GM10847 (cell line): ENCODE measurements around the gene ADCY10.

Experiments
- POLR2A ChIP-seq: IDR thresholded peaks from 2 replicates; pipeline ENCODE4 v1.6.1; 2011; ENCODE audit not compliant: insufficient read length; ENCODE audit errors: extremely low read depth

ADCY10 gene

DNA sequence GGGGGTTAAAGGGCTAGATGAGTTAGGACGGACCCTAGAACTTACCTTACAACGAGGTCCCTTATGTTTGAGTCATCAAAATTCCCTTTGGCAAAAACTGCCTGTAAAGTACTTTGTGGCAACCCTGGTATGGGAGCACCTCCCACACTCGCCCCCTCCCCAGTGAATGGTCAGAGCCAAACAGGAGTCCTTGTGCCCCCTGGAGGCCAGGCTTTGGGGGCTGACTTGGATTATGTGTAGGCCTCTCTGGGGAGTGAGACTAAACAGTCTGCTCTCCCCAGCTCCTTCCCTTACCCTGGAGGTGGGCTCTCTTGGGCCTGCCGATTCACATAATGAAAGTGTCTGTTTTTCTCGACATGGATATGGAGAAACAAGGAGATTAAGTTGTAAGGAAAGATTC, 81.2 kb downstream of the ADCY10 start:
- no peak for TF ChIP-seq POLR2A

DNA sequence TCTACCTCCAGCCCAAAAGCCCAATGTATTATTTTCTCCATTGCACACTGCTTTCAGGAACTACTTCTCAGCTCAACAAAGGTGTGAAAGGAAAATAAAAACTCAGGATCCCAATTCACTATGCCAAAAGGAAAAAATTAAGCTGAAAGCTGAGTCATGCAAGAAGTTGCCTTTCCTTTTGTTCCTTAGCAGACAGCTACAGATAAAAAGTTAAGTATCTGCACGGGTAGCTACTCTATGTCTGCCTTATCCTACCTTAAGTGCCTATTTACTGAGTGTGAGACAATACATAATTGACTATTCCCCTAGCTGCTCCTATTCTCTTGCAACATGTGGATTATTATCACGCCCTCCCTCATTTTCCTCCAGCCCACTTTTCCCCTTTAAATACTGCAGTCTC, 84.1 kb downstream of the ADCY10 start:
- no peak for TF ChIP-seq POLR2A

DNA sequence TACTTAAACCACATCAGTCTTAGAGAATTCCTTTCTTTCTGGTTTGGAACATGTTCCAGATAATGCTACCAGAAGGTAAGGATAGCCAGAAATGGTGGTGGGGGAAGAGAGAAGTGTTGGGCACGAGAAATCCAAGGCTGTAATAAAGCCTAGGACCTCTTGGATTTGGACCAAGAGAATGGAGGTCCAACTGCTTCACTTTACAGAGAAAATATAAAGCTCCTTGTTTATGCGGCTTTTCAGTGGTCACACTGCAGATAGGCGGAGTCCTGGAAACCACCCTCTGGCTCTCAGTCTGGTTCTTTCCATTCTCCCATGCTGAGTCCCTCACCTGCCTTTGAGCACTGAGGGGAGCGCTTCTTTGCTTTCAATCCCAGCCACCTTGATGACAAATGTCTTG, 87.8 kb downstream of the ADCY10 start:
- no peak for TF ChIP-seq POLR2A

DNA sequence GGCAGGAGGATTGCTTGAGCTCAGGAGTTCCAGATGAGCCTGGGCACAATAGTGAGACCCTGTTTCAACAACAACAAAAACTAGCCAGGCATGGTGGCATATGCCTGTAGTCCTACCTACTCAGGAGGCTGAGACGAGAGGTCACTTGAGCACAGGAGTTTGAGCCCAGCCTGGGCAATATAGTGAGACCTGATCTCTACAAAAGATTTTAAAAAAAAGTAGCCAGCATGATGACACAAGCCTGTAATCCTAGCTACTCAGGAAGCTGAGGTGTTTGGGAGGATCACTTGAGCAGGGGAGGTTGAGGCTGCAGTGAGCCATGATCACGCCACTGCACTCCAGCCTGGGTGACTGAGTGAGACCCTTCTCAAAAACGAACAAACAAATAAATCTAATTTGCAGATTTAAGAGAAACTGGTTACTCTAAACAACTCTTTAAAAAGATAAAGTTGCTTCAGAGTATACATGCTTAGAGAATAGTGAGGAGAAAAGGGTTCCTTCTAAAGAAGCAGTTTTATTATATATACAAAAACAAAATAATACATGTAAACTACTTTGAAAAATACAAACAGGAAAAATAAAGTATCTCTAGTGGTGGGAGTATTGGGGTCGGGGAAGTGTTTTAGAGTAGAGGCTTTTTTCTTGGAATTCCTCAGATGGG, 88.4 kb downstream of the ADCY10 start:
- TF ChIP-seq POLR2A, result no peak

DNA sequence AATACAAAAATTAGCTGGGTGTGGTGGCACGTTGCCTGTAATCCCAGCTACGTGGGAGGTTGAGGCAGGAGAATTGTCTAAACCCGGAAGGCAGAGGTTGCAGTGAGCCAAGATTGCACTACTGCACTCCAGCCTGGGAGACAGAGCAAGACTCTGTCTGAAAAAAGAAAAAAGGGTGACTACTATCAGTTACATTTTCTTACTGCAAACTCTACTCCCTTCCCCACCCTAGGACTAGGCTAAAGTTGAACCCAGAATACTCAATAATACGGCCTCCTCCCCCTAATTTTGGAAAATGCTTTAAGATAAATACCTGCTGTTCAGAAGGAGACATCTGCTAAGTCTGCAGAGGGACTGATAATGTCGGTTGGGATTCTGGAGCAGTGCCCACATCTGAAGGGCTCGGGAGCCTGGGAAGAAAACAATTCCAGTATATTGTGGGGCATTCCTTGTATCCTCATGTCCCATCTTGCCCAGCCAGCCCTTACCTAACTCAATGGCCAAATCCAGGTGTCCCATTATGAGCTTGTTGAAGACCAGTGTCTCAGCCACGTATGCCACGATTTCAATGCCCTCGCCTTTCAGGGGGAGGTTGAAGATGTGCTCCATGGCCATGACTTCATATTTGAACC, 89.7 kb downstream of the ADCY10 start:
- TF ChIP-seq POLR2A, result no peak

DNA sequence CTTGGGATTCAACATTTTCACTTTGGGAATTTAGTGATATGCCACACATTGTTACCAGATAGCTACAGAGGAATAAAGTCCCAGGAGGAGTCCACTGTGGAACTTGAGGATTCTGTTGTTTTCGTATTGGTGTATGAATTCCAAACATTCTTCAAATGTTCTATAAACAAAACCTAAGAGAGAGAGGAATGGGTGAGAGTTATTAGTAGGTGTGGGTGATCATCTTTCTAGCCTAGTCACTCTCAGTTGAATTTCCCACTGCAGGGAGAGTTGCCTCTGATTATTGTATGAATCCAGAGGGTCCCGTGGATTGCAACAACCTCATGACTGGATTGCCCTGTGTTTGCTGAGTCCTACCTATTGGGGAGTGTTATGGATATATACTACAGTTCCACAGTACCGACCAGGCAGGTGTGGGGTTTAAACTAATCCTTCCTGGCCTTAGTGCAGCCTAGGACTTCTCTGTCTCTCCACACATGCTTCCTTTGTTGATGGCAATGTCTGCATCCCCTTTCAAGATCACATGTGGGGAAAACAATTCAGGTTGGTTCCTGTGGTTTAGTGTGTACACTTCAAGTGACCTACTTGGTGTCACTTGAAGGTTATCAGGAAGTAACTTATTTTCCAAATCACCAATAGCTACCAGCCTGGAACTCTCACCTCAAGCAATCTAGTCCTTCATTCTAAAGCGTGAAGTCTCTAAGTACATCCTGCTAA, 91.8 kb downstream of the ADCY10 start:
- no peak for TF ChIP-seq POLR2A

DNA sequence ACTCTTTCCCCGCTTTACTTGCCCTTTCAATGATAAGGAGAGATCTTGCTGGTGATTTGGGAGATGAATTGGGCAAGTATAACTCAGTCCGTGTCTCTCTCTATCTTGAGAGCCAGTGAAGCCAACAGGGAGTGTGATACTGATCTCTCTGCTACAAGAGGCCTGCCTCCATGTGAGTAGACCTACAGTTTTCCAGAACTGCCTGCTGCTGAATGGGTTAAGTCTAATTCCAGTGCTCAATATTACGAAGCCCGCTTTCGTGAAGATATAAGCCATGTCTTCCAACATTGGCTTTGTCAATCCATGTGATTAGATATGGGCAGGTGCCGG, 92.6 kb downstream of the ADCY10 start:
- no peak for TF ChIP-seq POLR2A

DNA sequence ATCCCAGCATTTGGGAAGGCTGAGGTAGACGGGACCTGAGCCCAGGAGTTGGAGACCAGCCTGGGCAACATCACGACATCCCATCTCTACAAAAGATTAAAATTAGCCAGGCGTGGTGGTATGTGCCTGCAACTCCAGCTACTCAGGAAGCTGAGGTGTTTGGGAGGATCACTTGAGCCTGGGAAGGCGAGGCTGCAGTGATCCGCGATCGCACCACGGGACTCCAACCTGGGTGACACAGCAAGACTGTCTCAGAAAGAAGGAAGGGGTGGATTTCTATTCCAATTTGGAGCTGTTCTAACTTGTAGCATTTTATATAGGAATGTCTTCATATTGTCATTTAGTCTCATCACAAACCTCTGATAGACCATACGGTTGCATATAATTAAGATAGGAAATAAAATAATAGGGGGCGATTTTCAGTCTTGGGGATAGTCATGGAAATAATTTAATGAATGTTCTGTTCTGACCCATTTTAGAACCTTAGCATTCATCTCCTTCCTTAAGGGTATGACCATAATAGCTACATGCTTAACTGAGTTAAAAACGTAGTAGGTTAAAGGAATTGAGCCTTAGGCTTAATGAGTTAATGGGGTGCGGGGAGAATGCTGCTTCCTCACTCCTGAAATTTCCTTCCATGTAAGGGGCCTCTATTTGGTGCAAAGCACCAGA, 93.1 kb downstream of the ADCY10 start:
- no peak for TF ChIP-seq POLR2A

DNA sequence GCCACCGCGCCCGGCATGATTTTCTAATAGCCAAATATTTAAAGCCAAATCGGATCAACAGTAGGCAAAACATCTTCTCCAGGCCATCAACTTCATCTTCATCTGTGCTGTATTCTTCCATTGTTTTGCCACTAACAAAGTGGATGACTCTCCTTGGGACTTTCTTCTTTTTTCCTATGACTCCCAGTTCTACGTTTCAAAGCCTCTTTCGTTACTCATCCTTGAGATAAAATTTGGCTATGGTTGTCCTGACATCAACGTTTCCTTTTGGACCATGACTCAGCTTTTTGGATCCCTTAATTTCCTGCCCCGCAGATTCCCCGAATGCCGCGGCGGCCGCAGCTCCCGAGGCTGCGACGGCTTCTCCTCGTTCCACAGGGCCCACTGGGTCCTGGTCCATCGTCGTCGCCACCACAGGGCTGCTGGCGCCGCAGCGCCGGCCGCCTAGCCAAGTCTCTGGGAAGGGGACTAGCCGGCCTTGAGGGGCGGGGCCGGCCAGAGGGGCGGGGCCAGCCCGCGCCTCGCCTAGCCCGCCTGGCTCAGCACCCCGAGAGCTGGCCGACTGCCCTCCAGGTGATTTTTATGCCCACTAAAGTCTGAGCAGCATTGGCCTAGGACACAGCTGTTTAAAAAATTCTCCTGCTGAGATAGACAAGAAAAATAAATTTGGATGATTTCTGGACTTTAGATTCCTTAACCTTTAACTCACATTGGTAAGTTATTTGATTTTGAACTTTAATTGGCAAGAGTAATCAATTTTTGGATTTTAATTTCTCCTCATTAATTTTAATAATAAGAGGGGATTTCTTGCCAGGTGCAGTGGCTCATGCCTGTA, 93.9 kb downstream of the ADCY10 start:
- TF ChIP-seq POLR2A, result no peak

DNA sequence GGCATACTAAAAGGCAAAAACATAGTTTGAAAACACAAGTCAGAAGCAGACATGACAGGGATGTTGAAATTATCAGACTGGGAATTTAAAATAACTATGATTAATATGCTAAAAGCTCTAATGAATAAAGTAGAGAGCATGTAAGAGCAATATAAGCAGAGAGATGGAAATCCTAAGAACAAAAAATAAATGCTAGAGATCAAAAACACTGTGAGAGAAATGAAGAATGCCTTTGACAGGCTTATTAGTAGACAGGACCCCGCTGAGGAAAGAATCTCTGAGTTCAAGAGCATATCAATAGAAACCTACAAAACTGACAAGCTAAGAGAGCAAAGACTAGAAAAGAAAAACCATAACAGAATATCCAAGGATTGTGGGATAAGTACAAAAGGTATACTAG, 98.3 kb downstream of the ADCY10 start:
- TF ChIP-seq POLR2A, result no peak

DNA sequence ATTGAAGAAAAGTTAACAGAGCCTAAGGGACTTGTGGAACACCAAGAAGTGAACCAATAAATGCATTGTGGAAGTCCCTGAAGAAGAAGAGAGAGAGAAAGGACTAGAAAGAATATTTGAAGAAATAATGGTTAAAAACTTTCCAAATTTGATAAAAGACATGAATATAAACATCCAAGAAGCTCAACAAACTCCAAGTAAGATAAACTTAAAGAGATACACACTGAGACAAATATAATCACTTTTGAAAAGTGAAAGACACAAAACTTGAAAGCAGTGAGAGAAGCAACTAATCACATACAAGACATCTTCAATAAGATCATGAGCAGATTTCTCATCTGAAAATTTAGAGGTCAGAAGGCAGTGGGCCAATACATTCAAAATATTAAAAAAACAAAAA, 101.0 kb downstream of the ADCY10 start:
- no peak for TF ChIP-seq POLR2A

DNA sequence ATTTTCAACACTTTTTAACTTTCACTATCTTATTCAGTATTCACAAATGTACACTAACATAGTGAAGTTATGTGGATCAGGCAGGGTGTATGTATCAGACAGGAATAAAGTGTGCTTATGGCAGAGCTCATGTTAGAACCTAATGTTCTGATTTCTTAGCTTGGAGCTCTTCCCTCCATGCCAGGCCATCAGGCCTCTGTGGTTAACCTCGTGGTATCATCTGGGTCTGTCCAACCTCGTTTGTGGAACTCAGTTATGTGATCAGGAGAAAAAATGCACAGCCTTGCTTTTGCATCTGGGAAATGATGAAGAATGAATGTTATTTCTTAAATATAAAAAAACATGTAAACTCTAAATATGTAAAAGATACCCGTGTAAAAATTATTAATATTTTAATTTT, 105.2 kb downstream of the ADCY10 start:
- no peak for TF ChIP-seq POLR2A

DNA sequence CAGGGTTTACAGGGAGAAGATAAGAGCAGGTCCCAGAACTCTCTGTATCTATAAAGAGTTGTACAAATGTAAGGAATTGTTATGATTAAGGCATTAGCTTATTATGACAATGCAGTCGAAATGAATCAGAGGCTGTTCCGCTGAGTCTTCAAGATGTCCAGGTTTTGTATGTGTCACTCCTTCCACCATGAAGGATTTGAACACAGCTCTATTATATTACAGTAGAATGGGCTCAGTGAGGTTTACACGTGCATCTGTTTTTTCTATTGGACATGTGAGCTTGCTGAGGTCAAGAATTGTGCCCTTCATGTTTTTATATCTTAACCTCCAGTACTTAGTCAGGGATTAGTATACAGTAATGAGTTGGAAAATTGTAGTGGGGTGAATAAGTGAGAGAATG, 105.8 kb downstream of the ADCY10 start:
- TF ChIP-seq POLR2A, result no peak

DNA sequence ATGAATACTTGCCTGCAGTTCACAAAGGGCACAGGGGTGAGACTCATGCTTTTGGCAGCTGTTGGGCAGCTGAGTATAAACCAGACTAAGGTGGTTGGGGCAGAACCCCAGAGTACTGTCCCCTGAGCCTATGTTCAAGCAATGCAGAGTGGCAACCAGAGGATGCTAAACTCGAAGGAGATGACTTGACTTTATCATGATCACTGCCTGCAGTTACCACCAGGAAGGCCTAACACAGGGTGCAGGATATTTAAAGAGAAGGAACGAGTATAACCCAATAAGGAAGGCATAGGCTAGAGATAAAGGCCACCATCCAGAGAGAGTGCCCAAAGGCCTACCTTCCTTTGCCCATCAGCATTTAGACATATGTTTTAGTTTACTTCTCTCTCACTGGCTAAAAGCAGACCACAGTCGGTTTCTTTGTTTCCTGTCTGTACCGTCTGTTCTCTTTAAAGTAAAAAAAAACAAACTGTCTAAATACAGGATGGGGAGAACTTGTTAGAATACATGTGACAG, 108.8 kb downstream of the ADCY10 start:
- no peak for TF ChIP-seq POLR2A
